Measurements from ENCODE around the gene WBP1.
"Not testable (repeated sequence)": the region's sequence is repeated elsewhere in the genome, so short reads cannot be mapped to it uniquely, and the experiment has no call there.

The WBP1 gene

DNA sequence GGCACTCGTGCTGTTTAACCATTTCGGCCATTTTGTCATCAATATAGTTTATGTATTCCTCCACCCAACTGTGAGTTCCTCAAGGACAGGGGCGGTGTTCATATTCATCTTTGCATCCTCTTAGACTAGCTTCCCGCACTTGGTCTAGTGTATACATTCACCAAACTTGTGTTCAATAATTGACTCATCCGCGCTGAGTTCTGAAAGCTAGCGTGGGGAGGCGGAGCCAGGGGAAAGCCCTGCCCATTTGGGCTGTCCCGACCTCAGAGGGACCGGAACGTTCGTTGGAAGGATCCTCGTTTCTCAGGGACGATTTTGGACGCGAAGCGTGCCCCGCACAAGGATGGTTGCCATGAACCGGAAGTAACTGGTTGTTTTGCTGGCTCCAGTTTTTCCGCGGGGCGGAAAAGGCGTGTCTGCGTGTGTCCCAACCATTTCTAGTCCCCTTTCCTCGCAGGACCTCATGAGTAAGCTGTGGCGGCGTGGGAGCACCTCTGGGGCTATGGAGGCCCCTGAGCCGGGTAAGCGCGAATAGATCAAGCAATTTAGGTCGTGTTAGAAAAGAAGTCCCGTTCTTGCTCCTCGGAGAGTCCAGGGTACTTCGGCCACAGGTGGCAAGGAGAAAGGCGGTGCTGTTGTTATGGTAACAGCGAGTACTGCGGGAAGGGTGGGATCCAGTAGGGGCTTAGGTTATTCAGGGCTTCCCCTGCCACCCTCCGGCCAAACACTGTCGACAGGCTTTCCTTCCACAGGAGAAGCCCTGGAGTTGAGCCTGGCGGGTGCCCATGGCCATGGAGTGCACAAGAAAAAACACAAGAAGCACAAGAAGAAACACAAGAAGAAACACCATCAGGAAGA is 3.4 kb upstream of the WBP1 start, which contains the start of gene INO80B:
TSS of gene INO80B (plus strand) at position 434 of the 858 bp plus-strand sequence. CDS start at position 464, 30 bp downstream.
- DNase-seq (ENCODE audit: low read depth in 2 of 2) = peak; percentile 95 to 98

DNA sequence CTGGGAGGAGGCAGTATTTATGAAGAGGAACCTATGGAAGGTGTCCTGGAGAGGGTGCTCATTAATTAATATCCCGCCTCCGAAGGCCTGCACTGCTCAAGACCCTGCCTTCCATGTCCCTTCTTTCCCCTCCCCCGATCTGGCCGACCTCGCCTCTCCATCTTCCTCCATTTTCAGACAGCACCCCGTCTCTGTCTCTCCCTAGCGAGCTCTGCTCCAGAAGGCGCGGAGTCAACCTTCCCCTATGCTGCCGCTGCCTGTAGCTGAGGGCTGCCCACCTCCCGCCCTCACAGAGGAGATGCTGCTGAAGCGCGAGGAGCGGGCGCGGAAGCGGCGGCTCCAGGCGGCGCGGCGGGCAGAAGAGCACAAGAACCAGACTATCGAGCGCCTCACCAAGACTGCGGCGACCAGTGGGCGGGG is 1.1 kb upstream of the WBP1 start:
- DNase-seq (ENCODE audit: low read depth in 2 of 2) = no peak

DNA sequence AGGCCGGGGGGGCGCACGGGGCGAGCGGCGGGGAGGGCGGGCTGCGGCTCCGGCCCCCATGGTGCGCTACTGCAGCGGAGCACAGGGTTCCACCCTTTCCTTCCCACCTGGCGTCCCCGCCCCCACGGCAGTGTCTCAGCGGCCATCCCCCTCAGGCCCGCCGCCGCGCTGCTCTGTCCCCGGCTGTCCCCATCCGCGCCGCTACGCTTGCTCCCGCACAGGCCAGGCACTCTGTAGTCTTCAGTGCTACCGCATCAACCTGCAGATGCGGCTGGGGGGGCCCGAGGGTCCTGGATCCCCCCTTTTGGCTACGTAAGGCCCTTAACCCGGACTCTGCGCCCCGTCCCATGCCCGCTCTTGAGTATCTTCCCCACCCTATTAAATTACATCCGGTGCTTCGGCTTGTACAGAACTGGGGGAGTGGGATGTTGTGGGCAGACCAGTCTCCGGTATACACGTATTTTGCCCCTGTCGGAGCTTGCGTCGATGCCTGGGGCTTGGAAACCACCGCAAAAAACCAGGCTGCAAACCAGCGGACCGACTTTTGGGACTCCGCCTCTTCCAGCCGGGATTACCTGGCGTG is 598 bp upstream of the WBP1 start:
- DNase-seq (ENCODE audit: low read depth in 2 of 2) = peak; percentile 56 to 74

DNA sequence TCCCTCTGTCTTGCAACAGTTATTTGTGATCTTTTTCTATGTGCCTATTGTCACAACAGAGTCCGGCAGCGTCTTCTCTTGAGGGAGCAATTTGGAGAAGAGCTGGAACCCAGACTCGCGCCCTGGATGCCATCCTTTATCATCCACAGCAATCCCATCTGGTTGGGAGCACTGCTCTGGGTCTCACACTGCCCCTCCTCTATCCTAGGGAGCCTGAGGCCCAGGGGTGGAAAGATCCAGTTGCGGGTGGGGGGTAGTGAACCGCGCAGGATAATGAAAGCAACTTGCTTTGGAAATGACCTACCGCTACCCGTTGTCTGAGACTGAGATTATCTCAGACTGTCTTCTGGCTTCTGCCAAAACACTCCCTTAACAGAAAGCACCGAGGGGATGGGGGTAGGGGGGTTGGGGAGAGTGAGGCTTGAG is 713 bp downstream of the WBP1 start:
- no peak for DNase-seq (ENCODE audit: low read depth in 2 of 2)

DNA sequence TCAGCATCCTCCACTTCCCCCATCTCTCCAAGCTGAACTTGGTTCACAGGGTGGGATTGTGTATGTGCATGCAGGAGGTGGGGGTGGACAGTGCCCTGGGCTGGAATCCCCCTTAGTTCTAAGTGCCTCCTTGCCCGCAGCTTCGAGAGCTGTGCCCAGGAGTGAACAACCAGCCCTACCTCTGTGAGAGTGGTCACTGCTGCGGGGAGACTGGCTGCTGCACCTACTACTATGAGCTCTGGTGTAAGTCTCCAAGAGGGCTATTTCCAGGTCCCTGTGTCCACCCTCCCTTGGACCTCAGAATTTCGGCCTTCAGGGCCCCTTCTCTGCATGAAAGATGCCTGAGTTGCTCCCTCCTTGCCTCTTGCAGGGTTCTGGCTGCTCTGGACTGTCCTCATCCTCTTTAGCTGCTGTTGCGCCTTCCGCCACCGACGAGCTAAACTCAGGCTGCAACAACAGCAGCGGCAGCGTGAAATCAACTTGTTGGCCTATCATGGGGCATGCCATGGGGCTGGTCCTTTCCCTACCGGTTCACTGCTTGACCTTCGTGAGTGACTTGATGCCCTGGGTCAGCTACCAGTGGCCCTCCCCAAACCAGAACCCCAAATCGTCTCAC is 1.4 kb downstream of the WBP1 start:
- DNase-seq (ENCODE audit: low read depth in 2 of 2) = not testable (repeated sequence)

DNA sequence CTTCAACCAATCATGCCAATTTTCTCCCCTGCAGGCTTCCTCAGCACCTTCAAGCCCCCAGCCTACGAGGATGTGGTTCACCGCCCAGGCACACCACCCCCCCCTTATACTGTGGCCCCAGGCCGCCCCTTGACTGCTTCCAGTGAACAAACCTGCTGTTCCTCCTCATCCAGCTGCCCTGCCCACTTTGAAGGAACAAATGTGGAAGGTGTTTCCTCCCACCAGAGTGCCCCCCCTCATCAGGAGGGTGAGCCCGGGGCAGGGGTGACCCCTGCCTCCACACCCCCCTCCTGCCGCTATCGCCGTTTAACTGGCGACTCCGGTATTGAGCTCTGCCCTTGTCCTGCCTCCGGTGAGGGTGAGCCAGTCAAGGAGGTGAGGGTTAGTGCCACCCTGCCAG is 1.9 kb downstream of the WBP1 start:
- DNase-seq (ENCODE audit: low read depth in 2 of 2) = not testable (repeated sequence)

DNA sequence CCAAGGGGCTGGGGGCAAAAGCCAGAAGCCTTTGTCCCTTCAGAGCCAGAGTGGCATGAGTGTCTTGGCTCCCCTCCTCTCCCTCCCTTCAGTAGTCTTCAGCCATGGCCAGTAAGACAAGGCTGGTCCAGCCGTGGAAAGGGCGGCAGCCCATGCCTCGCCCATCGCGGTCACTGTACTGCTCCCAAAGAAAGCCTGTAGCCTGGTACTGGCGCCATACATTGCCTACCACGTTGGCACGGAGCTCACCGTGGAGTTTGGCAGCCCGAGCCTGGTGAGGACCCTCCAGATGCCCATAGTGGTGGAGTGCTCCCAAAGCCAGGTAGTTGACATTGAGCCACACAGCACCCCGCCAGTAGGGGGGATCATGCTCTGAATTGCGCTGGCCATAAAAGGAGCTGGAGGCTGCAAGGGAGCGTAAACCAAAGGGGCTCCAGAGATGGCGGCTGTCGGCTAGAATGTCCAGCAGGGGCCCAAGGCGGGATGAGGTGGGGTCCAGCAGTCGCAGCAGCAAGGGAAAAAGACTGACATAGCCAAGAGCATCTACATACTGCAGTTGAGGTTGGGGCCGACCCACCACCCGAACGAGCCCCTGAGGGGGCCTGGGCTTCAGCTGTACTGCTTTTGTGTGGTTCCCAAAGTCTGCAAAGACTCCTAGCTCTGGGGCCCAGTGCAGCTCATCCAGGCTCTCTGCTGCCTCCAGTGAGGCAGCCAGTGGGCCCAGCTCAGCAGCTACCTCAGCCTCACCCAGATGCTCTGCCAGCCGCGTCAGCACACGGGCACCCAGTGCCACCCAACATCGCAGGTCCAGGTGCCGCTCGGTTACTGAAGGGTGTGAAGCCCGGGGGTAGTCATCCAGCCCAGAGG is 3.2 kb downstream of the WBP1 start:
- DNase-seq (ENCODE audit: low read depth in 2 of 2) = no peak

DNA sequence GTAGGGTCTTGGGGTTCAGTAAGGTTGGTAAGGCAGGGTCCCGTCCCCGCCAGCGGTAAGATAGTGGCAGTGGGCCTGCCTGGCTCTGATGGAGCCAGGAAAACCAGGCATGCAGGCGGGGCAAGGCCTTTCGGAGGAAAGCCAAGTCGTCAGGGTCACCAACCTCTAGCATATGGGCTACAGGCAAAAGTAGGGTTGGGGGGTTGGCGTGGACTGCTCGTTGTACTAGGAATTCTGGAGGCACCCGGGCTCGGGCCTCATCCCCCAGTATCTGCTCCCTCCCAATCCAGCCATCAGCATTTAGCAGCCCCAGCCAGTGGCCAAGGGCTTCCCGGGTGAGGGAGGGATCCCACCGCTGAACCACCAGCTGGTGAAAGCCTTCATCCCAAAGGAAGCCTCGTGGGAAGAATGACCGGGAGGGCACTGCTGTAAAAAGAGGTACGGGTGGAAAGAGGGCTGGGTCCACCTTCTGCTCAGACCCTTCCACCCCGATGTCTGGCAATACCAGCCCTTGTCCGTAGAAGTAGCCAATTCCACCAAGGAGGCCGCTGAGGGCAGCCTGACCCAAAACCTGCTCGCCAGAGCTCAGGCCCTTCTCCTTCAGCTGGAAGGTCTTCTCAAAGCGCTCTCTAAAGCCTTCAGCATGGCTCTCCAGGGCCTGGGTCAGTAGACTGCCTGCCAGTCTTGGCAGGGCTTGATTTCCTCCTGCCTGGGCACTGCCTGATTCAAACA is 4.0 kb downstream of the WBP1 start:
- DNase-seq (ENCODE audit: low read depth in 2 of 2) = no peak

DNA sequence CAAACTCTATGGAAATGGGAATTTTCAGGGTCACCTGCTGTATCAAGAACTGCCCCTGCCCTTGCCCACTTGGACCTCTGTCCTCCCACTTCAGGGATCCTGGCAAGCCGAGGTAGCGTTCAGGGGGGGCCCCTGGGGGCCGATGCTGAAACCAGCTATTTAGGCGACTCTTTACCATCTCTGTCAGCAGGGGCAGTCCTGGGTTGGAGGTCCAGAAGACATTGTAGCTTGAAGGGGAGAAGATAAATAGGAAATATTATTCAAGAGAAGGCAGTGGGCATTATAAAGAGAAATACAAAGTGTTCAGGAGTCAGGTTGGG is 4.5 kb downstream of the WBP1 start:
- no peak for DNase-seq (ENCODE audit: low read depth in 2 of 2)

DNA sequence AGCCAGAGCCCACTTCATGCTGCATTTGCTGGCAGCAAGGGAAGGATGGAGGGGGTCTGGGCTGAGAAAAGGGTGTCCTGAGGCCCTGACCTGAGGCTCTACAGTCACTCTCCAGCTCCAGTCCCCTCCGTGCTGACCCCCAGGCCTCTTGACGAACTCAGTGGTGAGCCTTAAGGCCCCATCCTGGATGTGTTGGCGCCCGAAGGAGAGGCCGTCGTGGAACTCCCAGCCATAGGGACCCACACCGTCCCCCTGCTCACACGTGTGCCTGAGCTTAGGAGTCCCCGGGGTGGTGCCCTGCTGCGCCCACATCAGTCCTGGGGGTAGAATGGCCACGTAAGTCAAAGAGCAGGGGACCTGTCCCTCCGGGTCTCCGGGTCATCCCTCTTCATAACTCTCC is 6.2 kb downstream of the WBP1 start:
- DNase-seq (ENCODE audit: low read depth in 2 of 2) = no peak

DNA sequence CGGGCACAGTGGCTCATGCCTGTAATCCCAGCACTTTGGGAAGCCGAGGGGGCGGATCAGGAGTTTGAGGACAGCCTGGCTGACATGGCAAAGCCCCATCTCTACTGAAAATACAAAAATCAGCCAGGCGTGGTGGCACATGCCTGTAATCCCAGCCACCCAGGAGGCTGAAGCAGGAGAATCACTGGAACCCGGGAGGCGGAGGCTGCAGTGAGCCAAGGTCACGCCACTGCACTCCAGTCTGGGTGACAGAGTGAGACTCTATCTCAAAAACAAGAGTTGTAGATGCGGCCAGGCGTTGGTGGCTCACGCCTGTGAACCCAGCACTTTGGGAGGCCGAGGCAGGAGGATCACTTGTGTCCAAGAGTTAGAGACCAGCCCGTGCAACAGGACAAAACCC is 12.5 kb downstream of the WBP1 start:
- DNase-seq (ENCODE audit: low read depth in 2 of 2) = not testable (repeated sequence)

DNA sequence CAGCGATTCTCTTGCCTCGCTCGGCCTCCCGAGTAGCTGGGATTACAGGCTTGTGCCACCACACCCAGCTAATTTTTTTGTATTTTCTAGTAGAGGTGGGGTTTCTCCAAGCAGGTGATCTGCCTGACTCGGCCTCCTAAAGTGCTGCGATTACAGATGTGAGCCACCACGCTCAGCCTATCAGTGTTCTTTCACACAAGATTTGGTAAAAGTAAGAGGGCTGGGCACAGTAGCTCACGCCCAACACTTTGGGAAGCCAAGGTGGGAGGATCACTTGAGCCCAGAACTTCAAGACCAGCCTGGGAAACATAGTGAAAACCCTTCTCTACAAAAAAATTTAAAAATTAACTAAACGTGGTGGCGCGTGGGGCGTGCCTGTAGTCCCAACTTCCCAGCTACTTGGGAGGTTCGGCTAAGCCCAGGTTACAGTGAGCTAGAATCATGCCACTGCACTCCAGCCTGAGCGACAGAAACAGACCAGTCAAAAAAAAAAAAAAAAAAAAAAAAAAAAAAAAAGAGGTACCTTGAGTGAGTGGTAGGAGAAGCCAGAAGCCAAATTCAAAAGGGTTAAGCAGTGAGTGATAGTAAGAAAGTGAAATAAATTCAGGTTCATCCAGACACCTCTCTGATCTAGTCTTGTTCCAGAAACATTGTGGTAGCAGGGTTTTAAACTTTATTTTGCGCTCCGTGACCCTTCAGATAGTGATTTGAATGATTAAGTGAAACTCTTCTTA is 13.3 kb downstream of the WBP1 start:
- DNase-seq (ENCODE audit: low read depth in 2 of 2) = no peak

DNA sequence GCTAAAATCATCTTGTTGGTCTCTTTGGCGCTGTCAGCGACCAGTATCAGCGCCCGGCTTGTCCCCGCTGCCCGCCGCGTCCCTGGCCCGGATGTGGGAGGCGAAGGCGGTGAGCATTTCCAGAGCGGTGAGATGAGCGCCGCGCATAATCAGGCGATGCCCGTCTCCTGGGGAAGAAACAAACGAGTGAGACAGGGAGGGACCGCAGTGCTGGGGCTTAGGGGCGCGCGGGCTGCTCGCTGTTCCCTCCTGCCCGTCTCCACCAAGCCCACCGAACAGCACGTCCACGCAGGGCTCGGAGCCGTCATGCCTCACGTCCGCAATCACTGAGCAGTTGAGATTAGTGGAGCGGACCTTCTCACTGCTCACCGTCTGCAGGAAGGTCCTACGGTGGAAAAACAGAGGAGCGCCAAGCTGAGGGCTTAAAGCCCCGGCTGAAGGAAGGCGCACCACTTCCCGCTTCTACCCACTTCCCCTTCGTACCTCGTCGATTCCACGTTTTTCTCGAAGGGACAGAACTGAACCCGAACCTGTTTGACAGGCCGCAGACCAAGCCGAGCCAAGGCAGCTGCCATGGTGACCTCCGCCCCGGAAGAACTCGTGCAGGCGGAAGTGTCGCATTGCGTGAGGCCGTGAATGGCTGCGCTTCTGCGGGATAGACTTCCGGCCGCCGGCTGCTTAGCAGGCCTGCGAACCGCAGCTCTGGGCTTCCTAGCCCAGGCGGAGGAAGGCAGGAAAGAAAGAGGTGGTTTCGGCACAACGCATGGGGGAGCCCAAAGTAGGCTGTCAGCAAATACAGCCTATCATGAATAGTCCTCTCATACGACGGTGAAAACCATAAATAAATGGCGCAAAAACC is 14.1 kb downstream of the WBP1 start, which contains the start of gene MRPL53:
TSS of gene MRPL53 (minus strand) at position 595 of the 859 bp plus-strand sequence. CDS start at position 575, 20 bp downstream.
- peak; percentile 91 to 96 for DNase-seq (ENCODE audit: low read depth in 2 of 2)

DNA sequence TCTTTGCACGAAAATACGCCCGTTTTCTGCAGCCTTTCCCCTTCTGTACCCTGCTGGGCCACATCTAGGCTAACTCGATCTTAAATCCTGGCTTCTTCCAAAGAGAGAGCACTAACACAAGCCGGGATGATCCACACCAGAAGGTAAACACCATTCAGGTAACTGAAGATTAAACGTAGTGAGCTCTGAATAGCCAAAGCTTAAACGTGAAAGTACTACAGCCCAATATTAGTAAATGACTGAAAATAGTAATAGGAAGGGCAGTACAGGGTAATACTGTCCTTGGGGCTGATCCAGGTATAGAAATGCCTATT is 14.7 kb downstream of the WBP1 start:
- DNase-seq (ENCODE audit: low read depth in 2 of 2) = no peak

DNA sequence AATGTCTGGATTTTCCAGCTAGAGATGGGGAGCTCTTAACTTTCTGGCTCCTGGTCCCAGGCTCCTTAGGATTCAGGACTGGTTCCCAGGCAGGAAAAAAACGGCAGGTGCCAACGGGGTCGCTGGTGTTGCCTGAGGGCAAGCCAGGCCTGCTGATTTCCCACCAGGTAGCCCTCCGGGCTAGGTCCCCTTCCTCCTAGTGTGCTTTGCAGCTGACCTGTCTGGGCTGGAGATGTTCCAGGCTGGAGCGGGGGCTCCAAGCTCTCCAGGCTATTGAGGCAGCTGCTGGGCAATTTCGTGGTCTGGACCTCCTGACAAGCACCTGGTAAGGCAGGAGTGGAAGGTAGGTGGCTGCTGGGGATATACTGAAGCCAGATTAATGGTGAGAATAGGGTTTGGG is 16.2 kb downstream of the WBP1 start:
- no peak for DNase-seq (ENCODE audit: low read depth in 2 of 2)

DNA sequence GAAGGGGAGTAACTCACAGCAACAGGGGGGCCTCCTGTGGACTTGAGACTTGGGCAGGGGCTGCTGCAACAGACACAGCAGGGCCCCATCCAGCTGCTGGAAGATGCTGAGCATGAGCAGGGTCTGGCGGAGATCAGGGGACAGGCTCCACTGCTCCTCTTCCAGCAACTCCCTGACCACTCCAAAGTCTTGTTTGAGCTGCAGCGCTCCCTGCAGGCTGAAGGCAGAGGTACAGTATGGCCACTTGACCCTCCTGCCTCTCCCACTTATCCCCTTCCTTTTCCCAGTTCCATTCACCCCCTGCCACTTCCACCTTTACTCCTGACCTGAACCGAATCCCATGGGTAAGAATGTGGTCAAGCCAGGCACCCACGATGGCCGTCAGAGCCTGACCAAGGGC is 16.7 kb downstream of the WBP1 start:
- no peak for DNase-seq (ENCODE audit: low read depth in 2 of 2)

DNA sequence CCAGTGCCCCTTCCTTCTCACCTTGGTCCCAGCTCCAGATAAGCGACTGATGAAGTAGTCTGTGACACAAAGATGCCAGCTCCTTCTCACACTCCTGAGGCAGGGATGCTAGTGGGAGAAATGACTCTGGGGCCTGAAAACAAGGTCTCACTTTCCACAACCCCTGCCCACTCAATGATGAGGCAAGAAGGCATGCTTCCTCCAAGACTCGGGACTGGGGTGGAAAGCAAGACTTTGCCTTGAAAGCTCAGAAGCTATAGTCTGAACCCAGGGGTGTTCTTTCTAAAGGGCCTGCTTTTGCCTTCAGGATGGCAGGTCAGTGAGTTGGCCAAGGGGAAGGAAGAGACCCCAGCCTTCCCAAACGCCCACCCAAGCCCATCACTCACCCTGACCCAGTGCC is 23.2 kb downstream of the WBP1 start:
- DNase-seq (ENCODE audit: low read depth in 2 of 2) = no peak

DNA sequence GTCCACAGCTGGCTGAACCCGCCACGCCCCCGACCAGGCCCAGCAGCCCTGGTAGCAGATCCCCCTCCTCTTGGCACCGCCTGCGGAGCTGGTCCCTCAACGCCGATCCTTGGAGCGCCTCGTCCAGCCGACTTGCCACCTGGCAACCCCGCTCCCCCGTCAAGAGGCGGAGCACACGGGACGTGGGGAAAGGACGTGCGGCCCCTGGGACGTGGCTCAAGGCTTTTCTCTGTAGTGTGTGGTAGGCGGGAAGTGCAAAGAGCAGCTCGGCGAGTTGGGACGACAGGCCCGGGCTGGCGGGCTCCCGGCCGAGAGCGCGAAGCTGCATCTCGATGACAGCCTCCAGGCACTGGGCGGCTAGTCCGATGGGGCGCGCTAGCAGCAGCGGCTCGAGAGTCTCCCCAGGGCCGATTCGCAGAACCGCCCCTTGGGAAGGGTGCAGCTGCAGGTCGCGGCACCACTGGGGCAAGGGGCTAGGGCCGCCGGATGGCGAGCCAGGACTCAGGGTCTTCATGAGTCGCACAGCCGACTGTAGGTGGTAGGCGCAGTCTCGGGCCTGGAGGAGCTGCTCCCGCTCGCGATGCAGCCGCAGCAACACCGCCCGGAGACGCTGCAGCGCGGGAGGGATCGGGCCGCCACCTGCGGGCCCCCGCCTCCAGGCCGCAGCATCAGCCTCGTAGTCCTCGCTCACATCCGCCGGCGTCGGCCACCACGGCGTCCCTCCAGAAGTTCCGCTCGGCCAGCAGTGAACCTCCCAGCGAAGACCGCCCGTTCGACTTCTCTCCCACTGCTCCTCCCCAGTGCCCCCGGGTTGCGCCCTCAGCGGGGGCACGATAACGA is 23.9 kb downstream of the WBP1 start:
- DNase-seq (ENCODE audit: low read depth in 2 of 2) = no peak
